SU-DHL-6 (cell line): ENCODE data around the gene NABP1.

Experiments
- EZH2phosphoT487 ChIP-seq: fragments of 200-600 bp; sonication (generic), shearing (Covaris generic); conservative IDR thresholded peaks from 2 replicates; pipeline ENCODE4 v1.6.1; 2018; ENCODE audit warnings: mild to moderate bottlenecking, antibody characterized with exemption, low read length, moderate library complexity, mixed read lengths
- TF ChIP-seq, protein P1 (sequence below): fragments of 200-600 bp; sonication (generic); IDR thresholded peaks from one replicate; pipeline ENCODE4 v1.5.1; 2017; ENCODE audit warnings: antibody characterized with exemption, mild to moderate bottlenecking, low read length, moderate library complexity; ENCODE audit not compliant: insufficient read depth, poor library complexity, severe bottlenecking

DNA sequence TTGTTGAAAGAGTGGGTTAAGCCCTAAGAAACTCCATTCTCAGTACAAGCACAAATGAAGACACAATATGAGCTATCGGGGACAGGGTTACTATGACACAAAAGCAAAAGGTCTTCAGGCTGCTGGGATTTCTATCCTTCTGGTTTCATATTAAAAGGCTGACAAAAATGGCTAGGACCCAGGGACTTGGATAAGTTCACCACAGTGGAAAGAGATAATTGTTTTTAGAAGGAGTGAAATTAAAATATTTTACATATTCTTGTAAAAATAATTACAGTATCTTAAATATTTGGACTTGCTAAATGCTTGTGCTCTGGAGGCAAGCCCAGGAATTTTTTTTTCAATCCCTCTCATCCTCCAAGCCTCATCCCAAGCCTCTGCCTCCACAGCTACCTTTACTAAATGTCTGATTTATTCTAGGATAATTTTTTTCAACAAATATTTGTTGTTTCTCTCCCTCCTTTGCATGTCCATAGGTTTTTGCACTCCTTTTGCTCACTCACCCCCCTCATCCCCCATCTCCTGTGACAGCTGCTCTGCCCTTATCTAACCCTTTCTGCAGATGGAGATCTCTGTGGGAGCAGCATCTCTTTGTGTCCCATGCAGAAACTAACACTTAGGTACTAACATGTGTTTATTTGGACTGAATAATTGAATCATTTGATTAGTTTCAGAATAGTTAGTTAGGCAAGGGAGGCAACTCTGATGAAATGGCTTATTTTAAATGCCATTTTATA lies 47.8 kb upstream of the NABP1 start:
- TF ChIP-seq, protein P1, sequence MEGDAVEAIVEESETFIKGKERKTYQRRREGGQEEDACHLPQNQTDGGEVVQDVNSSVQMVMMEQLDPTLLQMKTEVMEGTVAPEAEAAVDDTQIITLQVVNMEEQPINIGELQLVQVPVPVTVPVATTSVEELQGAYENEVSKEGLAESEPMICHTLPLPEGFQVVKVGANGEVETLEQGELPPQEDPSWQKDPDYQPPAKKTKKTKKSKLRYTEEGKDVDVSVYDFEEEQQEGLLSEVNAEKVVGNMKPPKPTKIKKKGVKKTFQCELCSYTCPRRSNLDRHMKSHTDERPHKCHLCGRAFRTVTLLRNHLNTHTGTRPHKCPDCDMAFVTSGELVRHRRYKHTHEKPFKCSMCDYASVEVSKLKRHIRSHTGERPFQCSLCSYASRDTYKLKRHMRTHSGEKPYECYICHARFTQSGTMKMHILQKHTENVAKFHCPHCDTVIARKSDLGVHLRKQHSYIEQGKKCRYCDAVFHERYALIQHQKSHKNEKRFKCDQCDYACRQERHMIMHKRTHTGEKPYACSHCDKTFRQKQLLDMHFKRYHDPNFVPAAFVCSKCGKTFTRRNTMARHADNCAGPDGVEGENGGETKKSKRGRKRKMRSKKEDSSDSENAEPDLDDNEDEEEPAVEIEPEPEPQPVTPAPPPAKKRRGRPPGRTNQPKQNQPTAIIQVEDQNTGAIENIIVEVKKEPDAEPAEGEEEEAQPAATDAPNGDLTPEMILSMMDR, result no peak
- no peak for TF ChIP-seq EZH2phosphoT487
